Activated effector memory CD4-positive, alpha-beta T cell treated with anti-CD3 and anti-CD28 coated beads, Interleukin-2, amount 50 U/mL, for 16 hours (primary cell): ENCODE results near the gene OSBPL10.

Source experiments
- DNase-seq: peaks from one replicate; pipeline ENCODE4 v3.0.0-alpha.2; 2020

The OSBPL10 gene

GRCh38 chr3:31763731-31764130 lies 217.3 kb downstream of the OSBPL10 start:
- no peak for DNase-seq

GRCh38 chr3:31762888-31763351 lies 218.1 kb downstream of the OSBPL10 start:
- no peak for DNase-seq

- DNase-seq: no peak
Measured at GRCh38 chr3:31762097-31762764, 218.8 kb downstream of the OSBPL10 start.

DNA sequence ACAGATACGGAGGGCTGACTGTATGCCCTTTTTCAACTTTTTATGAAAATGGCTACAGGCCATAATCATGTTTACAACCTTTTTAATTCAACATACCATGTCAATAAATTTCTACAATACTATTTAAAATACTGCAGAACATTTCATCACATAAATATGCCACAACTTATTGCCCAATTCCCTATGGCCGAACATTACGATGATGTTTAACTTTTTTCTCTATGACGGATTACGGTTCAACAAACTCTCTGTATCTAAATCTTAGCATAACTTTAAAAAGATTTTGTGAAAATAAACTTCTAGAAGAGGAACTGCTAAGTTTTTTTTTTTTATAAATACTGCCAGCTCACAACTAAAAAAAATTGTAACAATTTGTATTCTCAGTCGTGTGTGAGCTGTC lies 220.4 kb downstream of the OSBPL10 start:
- DNase-seq: no peak

GRCh38 chr3:31758322-31758965 lies 222.6 kb downstream of the OSBPL10 start:
- DNase-seq: no peak

DNA sequence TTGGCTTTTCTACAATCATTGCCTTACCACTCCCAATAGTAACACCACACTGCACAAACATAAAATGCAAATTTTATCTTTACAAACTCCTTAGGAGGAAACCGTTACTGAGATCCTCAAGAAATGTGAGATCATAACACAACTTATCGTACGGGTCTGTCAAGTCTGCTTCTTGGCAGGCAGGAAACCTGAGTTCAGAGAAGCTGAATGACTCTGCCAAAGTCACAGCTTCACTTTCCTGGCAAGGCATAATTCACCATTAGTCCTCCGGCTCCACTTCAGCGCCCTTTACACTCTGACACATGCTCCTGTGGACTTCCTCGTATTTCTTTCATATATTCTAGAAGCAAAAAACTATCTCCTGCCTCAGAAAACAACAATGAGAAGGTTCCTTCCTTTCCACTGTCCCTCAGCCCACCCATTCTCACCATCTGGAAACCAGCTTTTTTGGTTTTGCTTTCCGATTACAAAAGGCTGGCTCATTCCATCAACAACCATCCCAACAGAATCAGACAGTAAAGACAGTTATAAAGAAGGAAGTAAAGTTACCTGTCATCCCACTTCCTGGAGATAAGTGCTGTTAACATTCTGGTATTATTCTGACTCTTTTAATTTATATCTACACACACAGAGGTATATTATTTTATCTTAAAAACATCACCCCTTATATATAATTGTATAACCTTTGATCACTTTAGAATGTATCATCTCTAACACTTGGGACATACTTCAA lies 225.0 kb downstream of the OSBPL10 start:
- DNase-seq: no peak

DNA sequence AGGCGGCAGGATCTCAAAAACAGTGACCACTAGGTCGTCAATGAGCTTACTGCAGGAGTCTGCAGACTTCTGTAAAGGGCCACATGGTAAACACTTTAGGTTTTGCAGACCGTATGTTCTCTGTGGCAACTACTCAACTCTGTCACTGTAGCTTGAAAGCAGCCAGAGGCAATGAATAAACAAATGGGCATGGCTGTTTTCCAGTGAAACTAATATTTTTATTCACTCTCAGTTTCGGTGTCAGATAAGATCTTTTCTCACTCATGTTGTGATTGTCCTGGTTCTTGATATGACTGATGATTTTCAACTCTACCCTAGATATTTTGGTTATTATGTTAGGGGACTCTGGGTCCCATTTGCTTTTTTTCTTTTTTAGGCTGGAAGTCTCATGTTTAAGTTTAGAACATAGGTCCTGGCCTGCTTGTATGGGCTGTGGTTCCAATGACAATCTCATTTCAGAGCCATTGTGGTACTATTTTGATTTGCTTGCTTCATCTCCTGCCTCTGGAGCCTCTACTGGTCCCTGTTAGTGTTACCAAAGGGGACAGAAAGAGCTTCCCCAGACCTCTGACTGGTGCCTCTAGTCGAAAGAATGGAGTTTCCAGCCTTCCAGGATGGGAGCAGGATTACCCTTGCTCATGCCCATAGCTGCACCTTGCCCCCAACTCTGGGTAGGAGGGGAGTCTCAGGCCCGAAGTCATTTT lies 226.3 kb downstream of the OSBPL10 start:
- no peak for DNase-seq

DNA sequence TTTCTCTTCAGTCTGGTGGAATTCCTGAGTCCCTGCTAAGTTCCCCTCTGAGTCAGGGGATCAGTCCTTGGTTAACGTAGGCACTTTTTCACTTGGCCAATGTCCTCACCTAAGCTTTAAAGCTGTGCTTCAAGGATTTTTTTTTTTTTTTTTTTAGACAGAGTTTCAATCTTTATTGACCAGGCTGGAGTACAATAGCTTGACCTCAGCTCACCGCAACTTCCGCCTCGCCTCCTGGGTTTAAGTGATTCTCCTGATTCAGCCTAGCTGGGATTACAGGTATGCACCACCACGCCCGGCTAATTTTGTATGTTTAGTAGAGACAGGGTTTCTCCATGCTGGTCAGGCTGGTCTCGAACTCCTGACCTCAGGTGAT lies 228.0 kb downstream of the OSBPL10 start:
- DNase-seq: no peak

DNA sequence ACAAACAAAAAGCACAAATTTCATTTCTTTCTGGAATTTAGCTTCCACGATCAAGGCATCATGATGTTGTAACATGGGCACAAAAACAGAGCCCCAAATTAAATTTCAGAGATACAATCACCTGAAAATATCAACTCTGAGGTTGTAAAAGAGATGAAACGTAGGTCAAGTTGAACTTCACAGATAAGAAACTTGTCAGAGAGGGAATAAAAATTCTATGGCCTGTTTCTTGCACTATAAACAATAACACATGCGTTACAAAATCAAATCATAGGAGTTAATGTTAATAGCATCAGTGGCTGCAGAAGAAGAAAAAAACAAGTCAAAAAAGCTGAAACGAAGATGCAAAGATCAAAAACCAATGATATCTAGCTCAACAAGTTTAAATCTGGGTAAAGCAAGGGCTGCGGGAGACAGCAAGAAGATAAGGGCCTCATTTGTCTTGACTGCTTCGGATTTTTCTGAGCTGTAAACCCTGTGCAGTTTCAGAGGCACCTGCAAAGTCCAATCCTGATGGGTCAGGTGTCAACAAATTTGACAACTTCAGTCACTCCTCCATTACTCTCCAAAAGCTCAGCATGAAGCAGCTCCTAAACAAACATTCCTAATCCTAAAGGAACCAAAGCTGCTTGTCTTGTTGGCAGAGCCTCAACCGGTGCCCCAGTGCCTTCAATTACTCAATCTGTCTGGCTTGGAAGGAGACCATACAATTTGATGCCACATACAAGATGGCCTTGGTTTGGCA lies 228.6 kb downstream of the OSBPL10 start:
- no peak for DNase-seq

GRCh38 chr3:31750341-31750740 lies 230.7 kb downstream of the OSBPL10 start:
- DNase-seq: no peak

GRCh38 chr3:31748933-31749295 lies 232.1 kb downstream of the OSBPL10 start:
- no peak for DNase-seq

DNA sequence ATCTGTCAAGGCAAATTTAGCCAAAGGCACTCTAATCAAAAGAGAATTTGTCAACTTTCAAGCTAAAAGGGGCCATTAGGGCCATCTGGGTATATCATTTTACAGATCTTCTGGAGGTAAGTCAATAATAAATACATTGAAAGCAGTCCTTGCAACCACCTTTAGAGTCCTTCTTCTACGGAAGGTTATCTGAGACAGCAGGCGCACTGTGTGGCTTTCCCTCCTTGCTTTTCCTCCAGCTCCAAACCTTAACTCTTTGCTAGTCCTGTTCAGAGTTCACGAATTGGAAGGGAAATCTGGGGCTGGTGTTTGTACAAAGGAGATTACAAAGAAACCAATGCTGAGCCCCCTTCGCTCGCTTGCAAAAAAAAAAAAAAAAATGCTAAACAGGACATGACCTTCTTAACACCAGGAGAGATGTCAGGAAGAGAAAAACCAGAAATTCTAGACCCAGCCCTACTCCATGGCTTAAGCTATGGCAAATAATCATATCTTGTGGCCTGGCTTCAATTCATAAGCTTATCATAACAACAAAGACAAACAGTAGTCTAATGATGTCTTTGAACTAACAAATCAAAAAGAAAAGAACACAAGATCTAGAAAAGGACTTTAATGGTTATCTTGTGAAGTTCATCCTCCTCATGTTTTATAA lies 232.7 kb downstream of the OSBPL10 start:
- no peak for DNase-seq

- DNase-seq: no peak
Measured at GRCh38 chr3:31747785-31748184, 233.3 kb downstream of the OSBPL10 start.

- DNase-seq: no peak
Measured at GRCh38 chr3:31744913-31745312, 236.1 kb downstream of the OSBPL10 start.

DNA sequence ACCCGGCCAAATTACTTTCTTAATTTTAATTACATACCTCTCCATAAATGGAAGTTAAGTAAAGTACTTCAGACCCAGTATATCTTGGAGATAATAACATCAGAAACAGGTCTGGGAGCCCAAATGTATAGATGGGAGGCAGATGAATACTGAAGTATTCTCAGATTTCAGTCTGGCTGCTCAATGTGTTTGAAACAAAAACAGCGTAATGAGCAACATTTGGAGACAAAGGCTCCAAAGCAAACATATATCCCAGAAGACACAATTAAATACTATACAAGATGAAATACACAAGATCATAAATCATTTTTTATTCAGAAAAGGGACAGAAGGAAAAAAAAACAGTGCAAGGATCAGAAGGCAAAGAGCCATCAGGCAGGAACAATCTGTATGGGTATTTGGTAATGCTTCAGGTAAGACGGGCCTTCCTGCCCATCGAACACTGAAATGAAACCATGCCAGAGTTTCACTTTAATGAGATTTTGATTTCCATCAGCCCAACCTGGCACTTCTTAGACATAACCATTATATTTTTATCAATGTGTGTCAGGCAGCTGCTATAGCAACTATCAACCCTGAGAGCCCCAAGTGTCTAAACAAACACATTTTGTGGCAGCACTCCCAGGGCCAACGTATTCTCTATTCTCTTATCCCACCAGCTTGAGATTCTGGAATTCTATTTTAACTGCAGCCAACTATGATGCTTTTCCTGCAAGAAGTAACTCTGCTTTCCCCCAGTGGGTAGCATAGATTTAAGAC lies 237.6 kb downstream of the OSBPL10 start:
- no peak for DNase-seq

DNA sequence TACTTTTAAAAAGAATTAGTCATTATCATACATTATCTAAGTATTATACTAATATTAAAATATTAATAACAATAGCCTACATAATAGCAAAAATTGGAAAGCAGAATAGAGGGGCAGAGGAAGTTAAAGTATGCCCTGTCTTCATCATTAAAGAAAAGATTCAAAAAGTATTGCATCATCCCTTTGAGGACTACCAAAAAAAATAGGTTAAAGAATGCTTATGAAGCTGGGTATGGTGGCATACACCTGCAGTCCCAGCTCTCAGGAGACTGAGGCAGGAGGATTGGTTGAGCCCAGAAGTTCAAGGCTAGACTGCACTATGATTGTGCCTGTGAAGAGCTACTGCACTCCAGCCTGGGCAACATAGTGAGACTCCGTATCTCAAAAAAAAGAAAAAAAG lies 240.7 kb downstream of the OSBPL10 start:
- no peak for DNase-seq

DNA sequence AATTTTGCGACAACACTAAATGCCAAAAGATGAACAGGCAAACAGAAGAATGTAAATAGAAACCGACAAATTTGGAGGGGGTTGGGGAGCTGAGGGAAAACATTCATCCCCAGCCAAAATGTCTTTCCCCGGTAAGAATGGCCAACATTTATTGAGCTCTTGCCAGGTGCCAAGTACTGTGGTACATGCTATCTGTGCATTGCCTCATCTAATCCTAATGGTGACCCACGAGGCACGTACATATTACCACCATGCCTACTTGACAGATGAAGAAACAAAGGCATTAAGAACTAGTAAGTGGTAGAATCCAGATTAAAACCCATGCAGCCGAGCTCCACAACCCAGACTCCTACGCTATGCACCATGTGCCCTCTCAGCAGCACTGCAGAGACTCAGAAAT lies 242.7 kb downstream of the OSBPL10 start:
- no peak for DNase-seq

- no peak for DNase-seq
Measured at GRCh38 chr3:31735667-31736066, 245.4 kb downstream of the OSBPL10 start.

- DNase-seq: no peak
Measured at GRCh38 chr3:31733234-31733667, 247.8 kb downstream of the OSBPL10 start.

DNA sequence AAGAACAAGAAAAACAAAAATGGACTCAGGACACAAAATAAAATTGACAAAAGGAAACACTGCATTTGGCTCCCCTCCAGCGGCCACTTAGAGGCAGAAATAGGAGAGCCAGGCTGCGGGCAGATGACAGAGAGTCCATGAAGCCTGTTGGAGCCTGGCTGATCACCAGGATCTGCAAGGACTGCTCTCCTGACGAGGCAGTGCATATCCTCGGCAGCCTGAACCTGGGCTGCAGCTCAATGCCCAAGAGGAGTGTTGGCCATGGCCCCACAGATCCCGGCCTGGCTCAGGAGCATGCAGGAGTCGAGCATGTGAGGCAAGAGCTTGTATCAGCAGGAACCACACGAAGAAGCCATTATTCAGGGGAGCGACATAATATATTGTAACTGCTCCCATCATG lies 248.5 kb downstream of the OSBPL10 start:
- DNase-seq: no peak

DNA sequence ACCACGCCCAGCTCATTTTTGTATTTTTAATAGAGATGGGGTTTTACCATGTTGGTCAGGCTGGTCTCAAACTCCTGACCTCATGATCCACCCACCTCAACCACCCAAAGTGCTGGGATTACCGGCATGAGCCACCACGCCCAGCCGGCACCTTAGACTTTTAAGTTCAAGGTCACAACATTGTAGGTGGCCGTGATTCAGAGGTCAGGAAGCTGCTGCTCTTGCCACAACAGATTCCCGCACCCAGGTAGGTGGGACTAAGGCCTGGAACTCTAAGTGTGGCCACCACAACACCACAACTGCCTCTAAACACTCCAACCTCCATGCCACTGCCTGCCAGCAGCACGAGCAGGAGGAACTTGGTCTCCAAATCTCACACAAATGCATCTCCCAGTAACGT lies 251.5 kb downstream of the OSBPL10 start:
- DNase-seq: no peak
